ENCODE data around the gene COG2. TPM values are rescaled to one million over a fixed set of nuclear protein-coding genes. Genes with fewer than 3 reads are reported as not detected.

Gene COG2
- total RNA-seq, 1 experiment from 2014 or later: 51.0 TPM

DNA sequence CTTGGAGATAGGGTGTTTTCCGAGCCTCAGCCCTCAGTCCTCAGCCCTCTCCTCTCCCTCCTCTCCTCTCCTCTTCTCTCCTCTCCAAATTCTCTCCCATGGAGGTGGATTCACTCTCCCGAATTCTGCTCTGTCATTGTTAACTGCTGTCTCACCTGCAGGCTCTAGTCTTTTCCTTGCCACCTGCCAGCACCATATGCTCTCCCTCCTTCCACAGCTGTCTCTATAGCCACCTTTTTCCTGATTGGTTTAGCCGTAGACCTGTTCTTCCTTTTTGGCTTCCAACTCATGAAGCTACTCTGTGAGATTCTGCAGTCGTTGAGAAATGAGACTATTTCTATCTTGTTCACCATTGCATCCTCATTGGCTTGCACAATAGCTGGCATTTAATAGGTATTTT, 19.7 kb downstream of the COG2 start:
- no peak overlapping the region for H2AFZ ChIP-seq (ENCODE audit: low read length)
- ChIA-PET CTCF (no interaction called here), POLR2A (ENCODE audit: unreplicated experiment) (interaction anchor here (0.6 to 0.7 kb wide), 2 partner anchors 16 to 140 kb away, joined by 3 read pairs; no protein-coding TSS in a partner anchor)
- DNase-seq (no peak), ATAC-seq (no peak)
- no peak overlapping the region for H3K27ac ChIP-seq (ENCODE audit: low read length)
- H3K4me2 ChIP-seq (ENCODE audit: low read length): no peak overlapping the region
- intact Hi-C loops (cut with micrococcal nuclease): no loop called here
- no peaks in the 10 kb centered on the region for H3K27me3 ChIP-seq (ENCODE audit: low read length)
- H3F3A ChIP-seq (ENCODE audit: low read length, unreplicated experiment): no peaks in the 10 kb centered on the region
- no peak overlapping the region for H3K9ac ChIP-seq (ENCODE audit: low read length)
- peaks cover 13% of the 10 kb centered on the region for H3K79me2 ChIP-seq (ENCODE audit: low read length)
- H3K9me2 ChIP-seq (replicated peaks; ENCODE audit: low read length): no peaks in the 10 kb centered on the region
- TF ChIP-seq EZH2 (IDR thresholded peaks at IDR 0.05; ENCODE audit: low read length, unreplicated experiment): no peak
- TF ChIP-seq, protein P1, sequence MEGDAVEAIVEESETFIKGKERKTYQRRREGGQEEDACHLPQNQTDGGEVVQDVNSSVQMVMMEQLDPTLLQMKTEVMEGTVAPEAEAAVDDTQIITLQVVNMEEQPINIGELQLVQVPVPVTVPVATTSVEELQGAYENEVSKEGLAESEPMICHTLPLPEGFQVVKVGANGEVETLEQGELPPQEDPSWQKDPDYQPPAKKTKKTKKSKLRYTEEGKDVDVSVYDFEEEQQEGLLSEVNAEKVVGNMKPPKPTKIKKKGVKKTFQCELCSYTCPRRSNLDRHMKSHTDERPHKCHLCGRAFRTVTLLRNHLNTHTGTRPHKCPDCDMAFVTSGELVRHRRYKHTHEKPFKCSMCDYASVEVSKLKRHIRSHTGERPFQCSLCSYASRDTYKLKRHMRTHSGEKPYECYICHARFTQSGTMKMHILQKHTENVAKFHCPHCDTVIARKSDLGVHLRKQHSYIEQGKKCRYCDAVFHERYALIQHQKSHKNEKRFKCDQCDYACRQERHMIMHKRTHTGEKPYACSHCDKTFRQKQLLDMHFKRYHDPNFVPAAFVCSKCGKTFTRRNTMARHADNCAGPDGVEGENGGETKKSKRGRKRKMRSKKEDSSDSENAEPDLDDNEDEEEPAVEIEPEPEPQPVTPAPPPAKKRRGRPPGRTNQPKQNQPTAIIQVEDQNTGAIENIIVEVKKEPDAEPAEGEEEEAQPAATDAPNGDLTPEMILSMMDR (conservative IDR thresholded peaks at IDR 0.05; ENCODE audit: low read depth, low read length): no peak
- TF ChIP-seq EZH2phosphoT487 (IDR thresholded peaks at IDR 0.05; ENCODE audit: borderline replicate concordance, low read length): no peak
- H3K36me3 ChIP-seq (ENCODE audit: low read depth, low read length): peaks cover 59% of the 10 kb centered on the region
- H3K4me1 ChIP-seq (ENCODE audit: insufficient read depth, low read length): no peaks in the 10 kb centered on the region
- H3K4me3 ChIP-seq (ENCODE audit: low read length): no peak overlapping the region
- no TSS peak for BruUV-seq (replicated peaks)
- peaks cover 6% of the 10 kb centered on the region; the same call in 1 of the 2 replicates for H4K20me1 ChIP-seq (ENCODE audit: low read length)
- H3K9me3 ChIP-seq (ENCODE audit: low read length): no peaks in the 10 kb centered on the region

- Histone ChIP-seq H3K36me3 (ENCODE audit: low read depth, low read length) (peaks cover 74% of the 10 kb centered on the region), H3K27ac (ENCODE audit: low read length) (no peak overlapping the region), H3K9me3 (ENCODE audit: low read length) (no peaks in the 10 kb centered on the region), H3F3A (ENCODE audit: low read length, unreplicated experiment) (no peaks in the 10 kb centered on the region), H3K4me2 (ENCODE audit: low read length) (no peak overlapping the region), H3K4me3 (ENCODE audit: low read length) (no peak overlapping the region), H3K9me2 (replicated peaks; ENCODE audit: low read length) (no peaks in the 10 kb centered on the region), H3K4me1 (ENCODE audit: insufficient read depth, low read length) (no peaks in the 10 kb centered on the region), H2AFZ (ENCODE audit: low read length) (no peak overlapping the region), H4K20me1 (ENCODE audit: low read length) (no peaks in the 10 kb centered on the region), H3K9ac (ENCODE audit: low read length) (no peak overlapping the region), H3K79me2 (ENCODE audit: low read length) (no peaks in the 10 kb centered on the region), H3K27me3 (ENCODE audit: low read length) (no peaks in the 10 kb centered on the region)
- intact Hi-C loops (cut with micrococcal nuclease): no loop called here
- ChIA-PET CTCF (no interaction called here), POLR2A (ENCODE audit: unreplicated experiment) (no interaction called here)
- TF ChIP-seq EZH2 (IDR thresholded peaks at IDR 0.05; ENCODE audit: low read length, unreplicated experiment) (no peak), EZH2phosphoT487 (IDR thresholded peaks at IDR 0.05; ENCODE audit: borderline replicate concordance, low read length) (no peak)
- TF ChIP-seq, protein P1 (conservative IDR thresholded peaks at IDR 0.05; ENCODE audit: low read depth, low read length): no peak
- BruUV-seq (replicated peaks): no TSS peak
- ATAC-seq: no peak
- no peak for DNase-seq
Measured at GRCh38 chr1:230668227-230668626, 25.9 kb downstream of the COG2 start.

DNA sequence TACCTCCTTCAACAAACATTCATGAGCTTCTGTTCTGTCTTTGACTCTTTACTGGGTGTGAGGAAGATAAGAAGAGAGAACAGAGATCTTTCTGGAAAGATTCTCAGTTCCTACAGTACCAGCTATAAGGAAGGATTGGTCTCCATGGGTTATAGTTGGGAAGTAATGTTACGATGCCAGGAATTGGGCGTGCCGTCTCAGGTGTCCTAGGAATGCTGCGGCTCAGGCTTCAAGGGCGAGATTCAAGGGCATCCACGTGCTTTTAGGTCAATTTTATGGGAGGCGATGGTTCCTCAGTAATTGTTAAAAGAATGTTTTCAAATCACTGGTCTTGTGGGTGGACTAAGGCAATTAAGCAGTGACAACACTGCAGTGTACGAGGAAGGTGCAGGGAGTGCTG, 27.3 kb downstream of the COG2 start:
- Histone ChIP-seq H3K27me3 (ENCODE audit: low read length) (no peaks in the 10 kb centered on the region), H3K4me1 (ENCODE audit: insufficient read depth, low read length) (no peaks in the 10 kb centered on the region), H3K4me3 (ENCODE audit: low read length) (no peak overlapping the region), H3K4me2 (ENCODE audit: low read length) (no peak overlapping the region), H3K27ac (ENCODE audit: low read length) (no peak overlapping the region), H3K9me3 (ENCODE audit: low read length) (no peaks in the 10 kb centered on the region), H4K20me1 (ENCODE audit: low read length) (no peaks in the 10 kb centered on the region), H3K36me3 (ENCODE audit: low read depth, low read length) (peaks cover 71% of the 10 kb centered on the region), H3K9me2 (replicated peaks; ENCODE audit: low read length) (no peaks in the 10 kb centered on the region), H3K79me2 (ENCODE audit: low read length) (no peaks in the 10 kb centered on the region), H2AFZ (ENCODE audit: low read length) (no peak overlapping the region), H3K9ac (ENCODE audit: low read length) (no peak overlapping the region), H3F3A (ENCODE audit: low read length, unreplicated experiment) (no peaks in the 10 kb centered on the region)
- TF ChIP-seq, protein P1 (conservative IDR thresholded peaks at IDR 0.05; ENCODE audit: low read depth, low read length): no peak
- TF ChIP-seq EZH2phosphoT487 (IDR thresholded peaks at IDR 0.05; ENCODE audit: borderline replicate concordance, low read length): no peak
- no peak for TF ChIP-seq EZH2 (IDR thresholded peaks at IDR 0.05; ENCODE audit: low read length, unreplicated experiment)
- POLR2A ChIA-PET (ENCODE audit: unreplicated experiment): no interaction called here
- intact Hi-C loops (cut with micrococcal nuclease): no loop called here
- BruUV-seq (replicated peaks): no TSS peak
- ATAC-seq: no peak
- DNase-seq: no peak
- CTCF ChIA-PET: no interaction called here
